HG03342 (cell line): ENCODE data around the gene MYL9.

Experiments used
- ATAC-seq: cut with Tn5 transposase; IDR thresholded peaks from one replicate; pipeline ENCODE4 v1.9.1; 2021; ENCODE audit warnings: mild to moderate bottlenecking, moderate library complexity; ENCODE audit not compliant: unreplicated experiment

The MYL9 gene

GRCh38 chr20:36578356-36579041, 37.2 kb downstream of the MYL9 start:
- ATAC-seq, result no peak

- no peak for ATAC-seq
Measured at GRCh38 chr20:36579996-36580545, 38.8 kb downstream of the MYL9 start.

GRCh38 chr20:36582322-36582721, 41.0 kb downstream of the MYL9 start:
- ATAC-seq, result no peak

- no peak for ATAC-seq
Measured at GRCh38 chr20:36582821-36583220, 41.5 kb downstream of the MYL9 start.

- no peak for ATAC-seq
Measured at GRCh38 chr20:36584018-36584481, 42.7 kb downstream of the MYL9 start.

GRCh38 chr20:36585410-36586125, 44.2 kb downstream of the MYL9 start:
- no peak for ATAC-seq

- no peak for ATAC-seq
Measured at GRCh38 chr20:36587388-36588070, 46.2 kb downstream of the MYL9 start.

- no peak for ATAC-seq
Measured at GRCh38 chr20:36591281-36591680, 50.0 kb downstream of the MYL9 start.

GRCh38 chr20:36591854-36592641, 50.7 kb downstream of the MYL9 start:
- ATAC-seq, result no peak

- no peak for ATAC-seq
Measured at GRCh38 chr20:36593347-36593929, 52.1 kb downstream of the MYL9 start.

GRCh38 chr20:36599912-36600345, 58.6 kb downstream of the MYL9 start:
- ATAC-seq, result no peak
